ENCODE results near the gene PAGE1.
"Not testable (repeated sequence)": the region's sequence is repeated elsewhere in the genome, so short reads cannot be mapped to it uniquely, and the experiment has no call there.

The PAGE1 gene

DNA sequence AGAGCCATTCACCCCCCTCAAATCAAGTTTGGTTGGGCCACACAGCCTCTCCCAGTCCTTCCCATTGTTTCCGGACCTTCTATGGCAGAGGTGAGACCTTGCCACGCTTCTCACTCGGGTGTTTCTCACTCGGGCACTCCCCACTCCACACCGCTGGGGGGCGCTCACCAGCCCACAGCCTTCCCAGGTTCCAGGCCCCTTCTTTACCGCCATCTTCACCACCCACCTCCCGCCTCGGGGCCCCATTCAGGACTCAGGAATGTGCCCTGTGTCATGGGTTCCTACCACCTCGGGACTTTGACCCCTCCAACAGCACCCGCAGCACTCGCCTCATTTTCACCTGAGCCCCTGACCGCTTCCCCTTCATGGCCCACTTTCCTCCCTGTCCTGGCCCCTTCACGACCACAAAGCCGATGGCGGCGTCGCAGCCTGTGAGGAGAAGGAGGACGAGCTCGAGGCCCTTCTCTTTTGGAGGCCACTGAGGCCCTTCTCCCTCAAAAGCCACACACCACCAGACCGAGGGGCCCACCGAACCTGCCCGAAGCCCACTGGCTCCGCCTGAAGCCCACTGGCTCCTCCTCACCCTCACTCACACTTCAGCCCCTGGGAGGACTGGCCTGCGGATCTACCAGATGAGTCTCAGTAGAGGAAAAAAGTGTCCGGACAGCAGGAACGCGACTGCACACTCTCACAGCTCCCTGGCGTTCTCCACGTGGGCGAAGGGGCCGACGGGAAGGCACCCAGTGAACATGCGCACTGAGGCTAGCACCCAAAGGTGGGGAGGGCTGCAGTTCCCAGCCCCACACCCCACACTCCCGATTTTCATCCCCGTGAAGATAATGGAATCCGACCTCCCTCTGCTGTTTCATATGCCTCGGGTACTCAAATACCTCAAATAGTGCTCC lies at the start of gene PAGE1:
Gene PAGE1, minus strand, starts transcription at position 709 of the 905 bp plus-strand sequence. CDS start 1,214 bp downstream, outside the sequence.
- no peak within 1 kb of the TSS for H3K27ac Mint-ChIP-seq
- H3K36me3 Mint-ChIP-seq: no peaks in the 10 kb centered on the region
- H3K4me1 Mint-ChIP-seq: no peaks in the 10 kb centered on the region
- H3K4me3 Mint-ChIP-seq: no peak within 1 kb of the TSS
- no peaks in the 10 kb centered on the region for H3K27me3 Mint-ChIP-seq
- no peaks in the 10 kb centered on the region for H3K9me3 Mint-ChIP-seq

DNA sequence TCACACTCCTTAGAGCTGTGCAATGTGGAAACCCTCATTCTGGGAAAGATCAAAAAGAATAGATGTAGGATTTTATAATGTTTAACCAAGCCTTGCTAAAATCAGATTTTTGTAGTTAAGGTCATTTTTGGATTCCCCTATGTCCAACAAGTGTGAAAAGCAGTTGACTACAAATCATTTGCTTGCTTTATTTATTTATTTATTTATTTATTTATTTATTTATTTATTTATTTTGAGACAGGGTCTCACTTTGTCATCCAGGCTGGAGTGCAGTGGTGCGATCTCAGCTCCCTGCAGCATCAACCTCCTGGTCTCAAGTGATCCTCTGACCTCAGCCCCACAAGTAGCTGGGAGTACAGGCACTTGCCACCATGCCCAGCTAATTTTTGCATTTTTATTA lies 45.7 kb upstream of the PAGE1 start:
- H3K4me3 Mint-ChIP-seq, H3K4me1 Mint-ChIP-seq, H3K9me3 Mint-ChIP-seq, H3K27me3 Mint-ChIP-seq, H3K27ac Mint-ChIP-seq, H3K36me3 Mint-ChIP-seq: not testable (repeated sequence)

DNA sequence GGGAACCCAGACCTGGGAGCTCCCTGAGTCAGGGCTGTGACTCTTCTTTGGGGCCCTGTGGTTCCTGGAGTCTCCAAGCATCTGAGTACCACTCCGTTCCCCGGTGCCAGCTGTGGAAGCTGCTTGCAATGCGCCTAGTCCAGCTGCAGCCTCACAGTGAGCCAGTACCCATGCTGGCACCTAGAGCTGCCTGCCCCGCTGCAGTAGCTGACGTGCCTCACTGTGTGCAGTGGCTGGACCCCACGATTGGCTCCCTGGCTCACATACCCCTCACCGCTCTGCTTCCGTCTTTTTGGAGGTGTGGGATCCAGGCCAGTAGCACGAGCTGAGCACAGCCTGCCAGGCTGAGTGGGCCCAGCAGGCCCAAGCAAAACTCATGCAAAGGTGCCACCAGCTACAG lies 32.1 kb upstream of the PAGE1 start:
- H3K9me3 Mint-ChIP-seq: no peaks in the 10 kb centered on the region
- H3K27me3 Mint-ChIP-seq: no peaks in the 10 kb centered on the region
- no peak overlapping the region for H3K4me3 Mint-ChIP-seq
- H3K27ac Mint-ChIP-seq: no peak overlapping the region
- no peaks in the 10 kb centered on the region for H3K4me1 Mint-ChIP-seq
- H3K36me3 Mint-ChIP-seq: no peaks in the 10 kb centered on the region

DNA sequence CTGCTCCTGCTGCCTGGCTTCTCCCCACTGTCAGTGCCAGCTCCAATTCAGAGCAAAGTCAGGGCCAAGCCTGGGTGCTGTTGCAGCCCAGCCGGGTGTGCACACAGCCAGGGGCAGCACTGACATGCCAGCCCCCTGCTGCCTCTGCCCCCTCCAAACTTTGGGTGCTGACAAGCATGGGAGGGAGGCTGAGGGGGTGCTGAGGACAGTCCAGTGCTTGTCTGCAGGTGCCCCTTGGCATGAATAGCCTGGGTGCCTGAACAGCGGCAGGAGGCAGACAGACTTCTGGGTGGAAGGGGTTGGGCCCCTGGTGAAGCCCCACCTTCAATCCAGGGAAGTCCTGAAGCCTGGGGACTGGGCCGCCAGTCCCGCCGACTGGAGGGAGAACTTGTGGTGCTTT lies 31.2 kb upstream of the PAGE1 start:
- H3K9me3 Mint-ChIP-seq: no peaks in the 10 kb centered on the region
- no peaks in the 10 kb centered on the region for H3K36me3 Mint-ChIP-seq
- no peaks in the 10 kb centered on the region for H3K4me1 Mint-ChIP-seq
- no peaks in the 10 kb centered on the region for H3K27me3 Mint-ChIP-seq
- no peak overlapping the region for H3K27ac Mint-ChIP-seq
- no peak overlapping the region for H3K4me3 Mint-ChIP-seq

DNA sequence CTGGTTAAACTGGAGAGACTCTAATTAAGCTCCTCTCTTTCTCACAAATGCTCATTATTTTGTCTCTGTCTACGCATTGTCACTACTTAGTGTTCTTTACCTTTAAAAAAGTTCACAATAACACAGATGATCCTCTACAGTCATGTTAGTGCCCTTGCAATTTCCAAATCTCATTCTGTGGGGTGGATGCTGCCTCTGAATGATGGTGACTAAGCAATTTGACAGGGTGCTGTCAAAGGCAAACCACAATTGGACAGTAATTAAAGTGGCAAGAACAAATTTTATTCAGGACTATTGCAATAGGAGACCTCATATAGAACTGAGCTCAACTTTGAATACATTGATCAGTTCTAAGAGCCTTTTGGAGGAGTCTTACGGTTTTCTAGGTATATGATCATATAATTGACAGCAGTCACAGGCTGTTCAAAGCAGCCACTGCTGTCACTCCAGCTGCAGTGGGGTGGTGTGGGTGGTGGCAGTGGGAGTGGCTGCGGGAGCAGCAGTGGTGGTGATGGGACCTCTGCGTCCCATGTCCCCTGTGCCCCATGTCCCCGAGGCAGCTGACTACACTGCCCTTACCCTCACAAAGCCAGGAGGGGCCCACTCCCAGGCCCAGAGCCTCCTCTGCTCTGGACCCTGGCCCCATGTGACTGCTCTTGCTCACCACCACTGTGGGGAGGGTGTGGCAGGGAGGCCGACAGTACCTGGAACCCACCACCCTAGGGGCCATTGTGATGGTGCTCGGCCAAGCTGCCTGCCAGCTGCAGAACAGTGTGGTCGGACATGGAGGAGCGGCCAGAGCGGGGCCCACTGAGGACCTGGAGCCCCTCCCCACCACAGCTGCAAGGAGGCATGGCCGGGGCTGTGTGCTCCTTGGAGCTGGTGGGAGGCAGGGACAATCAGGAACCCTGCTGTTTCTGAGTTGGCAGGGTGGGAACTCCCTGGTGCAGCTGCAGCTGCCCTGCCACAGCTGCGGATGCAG lies 30.4 kb upstream of the PAGE1 start:
- no peaks in the 10 kb centered on the region for H3K36me3 Mint-ChIP-seq
- H3K4me1 Mint-ChIP-seq: no peaks in the 10 kb centered on the region
- H3K9me3 Mint-ChIP-seq: no peaks in the 10 kb centered on the region
- no peak overlapping the region for H3K27ac Mint-ChIP-seq
- H3K4me3 Mint-ChIP-seq: no peak overlapping the region
- H3K27me3 Mint-ChIP-seq: no peaks in the 10 kb centered on the region

GRCh38 chrX:49725401-49725800 lies 29.6 kb upstream of the PAGE1 start:
- Mint-ChIP-seq H3K4me1 (no peaks in the 10 kb centered on the region), H3K9me3 (no peaks in the 10 kb centered on the region)

GRCh38 chrX:49720106-49720505 lies 24.3 kb upstream of the PAGE1 start:
- not testable (repeated sequence) for H3K36me3 Mint-ChIP-seq, H3K27ac Mint-ChIP-seq, H3K9me3 Mint-ChIP-seq, H3K27me3 Mint-ChIP-seq, H3K4me1 Mint-ChIP-seq, H3K4me3 Mint-ChIP-seq

More at GRCh38 chrX:49725401-49725800, 29.6 kb upstream of the PAGE1 start:
- Mint-ChIP-seq H3K27me3 (no peaks in the 10 kb centered on the region), H3K27ac (no peak overlapping the region), H3K36me3 (no peaks in the 10 kb centered on the region), H3K4me3 (no peak overlapping the region)

- Mint-ChIP-seq H3K36me3 (no peaks in the 10 kb centered on the region), H3K27ac (no peak overlapping the region), H3K4me1 (no peaks in the 10 kb centered on the region), H3K4me3 (no peak overlapping the region), H3K9me3 (no peaks in the 10 kb centered on the region), H3K27me3 (no peaks in the 10 kb centered on the region)
These were observed 16.8 kb upstream of the PAGE1 start for GRCh38 chrX:49712577-49712976.

GRCh38 chrX:49710744-49711319 lies 15.0 kb upstream of the PAGE1 start:
- Mint-ChIP-seq H3K4me1 (no peaks in the 10 kb centered on the region), H3K9me3 (no peaks in the 10 kb centered on the region), H3K27me3 (peaks cover 1% of the 10 kb centered on the region), H3K4me3 (no peak overlapping the region), H3K36me3 (no peaks in the 10 kb centered on the region), H3K27ac (no peak overlapping the region)

DNA sequence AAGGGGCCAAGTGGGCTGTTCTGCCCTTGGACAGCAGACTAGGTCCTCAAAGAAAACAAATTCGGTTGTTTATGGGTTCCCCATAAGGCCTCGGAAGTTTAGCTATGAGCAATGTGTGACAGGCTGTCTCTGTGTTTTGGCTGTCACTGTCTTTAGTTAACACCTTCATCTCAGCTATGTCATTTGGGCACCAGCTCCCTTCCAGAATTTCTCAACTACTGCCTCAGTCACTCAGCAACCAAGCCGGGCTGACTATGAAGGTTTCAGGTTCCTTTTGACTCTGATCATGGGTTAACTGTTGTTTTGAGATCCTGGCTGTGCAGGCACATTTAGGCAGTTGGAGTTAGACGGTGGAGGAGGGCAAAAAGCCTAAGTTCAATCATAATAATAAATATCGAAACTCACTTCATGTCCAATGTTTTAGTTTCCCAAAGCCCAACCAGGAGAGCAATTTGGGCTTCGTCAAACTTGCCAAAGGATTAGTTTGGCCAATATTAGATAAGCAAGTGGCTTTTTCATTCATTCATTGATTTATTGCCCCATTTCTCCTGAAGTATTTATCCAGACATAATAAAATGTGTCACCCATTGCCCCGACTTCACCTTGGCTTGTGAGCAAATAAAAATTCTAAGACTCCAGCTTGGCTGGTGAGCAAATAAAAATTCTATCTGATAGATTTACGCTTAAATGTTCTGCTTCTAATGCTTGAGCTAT lies 9.1 kb upstream of the PAGE1 start:
- Mint-ChIP-seq H3K36me3 (no peaks in the 10 kb centered on the region), H3K27ac (no peak overlapping the region), H3K9me3 (no peaks in the 10 kb centered on the region), H3K4me1 (no peaks in the 10 kb centered on the region), H3K4me3 (no peak overlapping the region), H3K27me3 (peaks cover 3% of the 10 kb centered on the region)

GRCh38 chrX:49701933-49702332 lies 6.1 kb upstream of the PAGE1 start:
- H3K9me3 Mint-ChIP-seq: no peaks in the 10 kb centered on the region
- H3K27ac Mint-ChIP-seq: no peak overlapping the region
- H3K27me3 Mint-ChIP-seq: peaks cover 3% of the 10 kb centered on the region
- no peaks in the 10 kb centered on the region for H3K36me3 Mint-ChIP-seq
- H3K4me1 Mint-ChIP-seq: no peaks in the 10 kb centered on the region
- no peak overlapping the region for H3K4me3 Mint-ChIP-seq

DNA sequence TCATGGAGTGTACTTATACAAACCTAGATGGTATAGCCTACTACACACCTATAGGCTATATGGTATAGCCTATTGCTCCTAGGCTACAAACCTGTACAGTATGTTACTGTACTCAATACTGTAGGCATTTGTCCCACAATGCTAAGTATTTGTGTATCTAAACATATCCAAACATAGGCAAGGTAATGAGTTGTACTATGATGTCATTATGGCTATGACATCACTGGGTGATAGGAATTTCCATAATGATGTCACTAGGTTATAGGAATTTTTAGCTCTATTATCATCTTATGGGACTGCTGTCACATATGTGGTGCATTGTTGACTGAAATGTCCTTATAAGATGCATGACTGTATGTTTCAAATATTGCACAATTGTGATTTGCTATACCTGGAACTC lies 5.5 kb upstream of the PAGE1 start:
- no peaks in the 10 kb centered on the region for H3K36me3 Mint-ChIP-seq
- H3K27ac Mint-ChIP-seq: no peak overlapping the region
- peaks cover 2% of the 10 kb centered on the region for H3K27me3 Mint-ChIP-seq
- H3K4me1 Mint-ChIP-seq: no peaks in the 10 kb centered on the region
- H3K9me3 Mint-ChIP-seq: no peaks in the 10 kb centered on the region
- H3K4me3 Mint-ChIP-seq: no peak overlapping the region

DNA sequence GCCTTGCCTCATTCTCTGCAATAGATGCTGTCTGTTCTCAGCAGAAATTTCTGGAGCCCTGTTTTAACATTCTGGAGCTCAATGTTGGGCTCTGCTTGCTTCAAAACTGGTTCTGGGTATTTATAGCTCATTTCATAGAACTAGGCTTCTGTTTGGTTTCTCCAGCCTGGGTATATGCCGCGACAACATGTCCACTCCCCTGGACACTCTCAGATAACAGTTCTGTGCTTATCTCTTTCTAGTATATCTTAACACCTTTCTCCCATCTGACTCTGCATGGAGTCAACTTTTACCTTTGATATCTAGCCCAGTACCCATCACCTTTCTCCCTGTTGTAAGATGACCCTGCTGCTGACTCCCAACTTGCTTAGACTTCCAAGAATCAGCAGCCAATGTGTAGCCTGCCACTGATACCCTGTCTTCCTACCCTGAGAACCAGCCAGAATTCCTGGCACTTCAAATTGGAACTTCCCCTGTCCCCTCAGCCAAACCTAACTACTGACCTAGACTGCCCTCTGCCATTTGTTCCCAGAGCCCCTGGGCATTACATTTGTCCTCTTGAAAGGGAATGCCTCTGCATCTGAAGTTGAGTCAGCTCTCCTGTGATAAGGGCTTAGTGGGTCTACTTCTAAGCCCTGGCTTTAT lies 20.6 kb downstream of the PAGE1 start:
- Mint-ChIP-seq H3K27me3 (peaks cover under 1% of the 10 kb centered on the region), H3K4me1 (no peaks in the 10 kb centered on the region), H3K27ac (no peak overlapping the region), H3K36me3 (no peaks in the 10 kb centered on the region), H3K9me3 (no peaks in the 10 kb centered on the region), H3K4me3 (no peak overlapping the region)

GRCh38 chrX:49673394-49673793 lies 22.4 kb downstream of the PAGE1 start:
- Mint-ChIP-seq H3K27ac (no peak overlapping the region), H3K4me1 (no peaks in the 10 kb centered on the region), H3K4me3 (no peak overlapping the region), H3K36me3 (no peaks in the 10 kb centered on the region), H3K9me3 (no peaks in the 10 kb centered on the region), H3K27me3 (no peaks in the 10 kb centered on the region)

DNA sequence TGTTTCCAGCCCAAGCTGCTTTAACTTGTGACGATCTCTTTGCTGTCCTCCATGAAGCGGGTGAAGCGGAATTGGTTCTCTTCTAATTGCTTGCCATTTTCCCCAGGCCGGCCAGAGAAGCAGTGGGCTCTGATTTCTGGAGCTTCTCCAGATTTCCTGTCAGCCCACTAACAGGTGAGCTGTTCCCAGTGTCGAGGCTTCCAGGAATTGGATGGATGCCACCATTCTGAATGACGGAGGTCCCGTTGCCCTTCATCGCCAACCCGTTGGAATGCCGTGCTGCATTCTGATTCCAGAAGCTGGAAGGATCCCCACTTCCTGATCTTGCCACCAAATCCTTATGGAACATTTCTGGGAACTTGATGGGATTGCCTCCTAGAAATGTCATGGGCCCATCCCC lies 31.0 kb downstream of the PAGE1 start:
- H3K4me1 Mint-ChIP-seq: peaks cover 5% of the 10 kb centered on the region
- no peak overlapping the region for H3K4me3 Mint-ChIP-seq
- no peaks in the 10 kb centered on the region for H3K27me3 Mint-ChIP-seq
- H3K36me3 Mint-ChIP-seq: no peaks in the 10 kb centered on the region
- no peaks in the 10 kb centered on the region for H3K9me3 Mint-ChIP-seq
- H3K27ac Mint-ChIP-seq: no peak overlapping the region

Data from activated naive CD4-positive, alpha-beta T cell treated with anti-CD3 and anti-CD28 coated beads, Interleukin-2, amount 50 U/mL, for 24 hours (primary cell).